GM12801 (cell line): ENCODE measurements around the gene RAD18.

Experiments
- TF ChIP-seq, protein P1 (sequence below): IDR thresholded peaks from one replicate; pipeline ENCODE4 v1.5.1; 2011; ENCODE audit warnings: control low read depth; ENCODE audit not compliant: insufficient read length; ENCODE audit errors: extremely low read depth

Gene RAD18

GRCh38 chr3:8990266-8991215, 27.3 kb upstream of the RAD18 start:
- TF ChIP-seq, protein P1, sequence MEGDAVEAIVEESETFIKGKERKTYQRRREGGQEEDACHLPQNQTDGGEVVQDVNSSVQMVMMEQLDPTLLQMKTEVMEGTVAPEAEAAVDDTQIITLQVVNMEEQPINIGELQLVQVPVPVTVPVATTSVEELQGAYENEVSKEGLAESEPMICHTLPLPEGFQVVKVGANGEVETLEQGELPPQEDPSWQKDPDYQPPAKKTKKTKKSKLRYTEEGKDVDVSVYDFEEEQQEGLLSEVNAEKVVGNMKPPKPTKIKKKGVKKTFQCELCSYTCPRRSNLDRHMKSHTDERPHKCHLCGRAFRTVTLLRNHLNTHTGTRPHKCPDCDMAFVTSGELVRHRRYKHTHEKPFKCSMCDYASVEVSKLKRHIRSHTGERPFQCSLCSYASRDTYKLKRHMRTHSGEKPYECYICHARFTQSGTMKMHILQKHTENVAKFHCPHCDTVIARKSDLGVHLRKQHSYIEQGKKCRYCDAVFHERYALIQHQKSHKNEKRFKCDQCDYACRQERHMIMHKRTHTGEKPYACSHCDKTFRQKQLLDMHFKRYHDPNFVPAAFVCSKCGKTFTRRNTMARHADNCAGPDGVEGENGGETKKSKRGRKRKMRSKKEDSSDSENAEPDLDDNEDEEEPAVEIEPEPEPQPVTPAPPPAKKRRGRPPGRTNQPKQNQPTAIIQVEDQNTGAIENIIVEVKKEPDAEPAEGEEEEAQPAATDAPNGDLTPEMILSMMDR = no peak

DNA sequence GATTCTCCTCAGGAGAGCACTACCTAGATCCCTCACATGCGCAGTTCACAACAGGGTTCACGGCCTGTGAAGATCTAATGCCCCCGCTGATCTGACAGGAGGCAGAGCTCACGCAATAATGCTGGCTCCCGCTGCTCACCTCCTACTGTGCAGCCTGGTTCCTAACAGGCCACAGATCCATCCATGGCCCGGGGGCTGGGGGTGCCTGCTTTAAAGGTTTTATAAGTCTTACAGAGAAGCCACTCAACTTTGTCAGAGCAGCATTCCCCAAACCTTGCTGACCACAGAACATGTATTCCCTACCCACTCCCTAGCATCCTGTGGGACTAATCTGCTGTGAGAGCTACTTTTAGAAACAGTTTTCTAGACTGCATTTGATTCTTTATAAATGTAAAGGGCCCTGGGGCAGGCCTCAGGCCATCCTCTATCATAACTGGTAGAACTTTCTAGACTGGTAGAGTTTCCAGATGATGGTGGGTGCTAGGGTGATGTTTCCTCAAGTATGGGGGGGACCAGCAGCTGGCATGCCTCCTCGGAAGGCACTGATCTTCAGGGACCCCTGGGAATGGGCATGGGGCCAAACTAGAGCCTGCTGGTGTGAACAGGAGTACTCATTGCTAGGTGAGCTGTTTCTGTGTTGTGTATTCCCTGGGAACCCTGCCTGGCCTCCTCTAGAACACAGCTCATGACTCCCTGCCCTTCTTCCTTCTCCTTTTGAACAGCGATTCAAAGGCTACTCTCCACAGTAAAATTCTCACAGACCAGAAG, 25.7 kb upstream of the RAD18 start:
- TF ChIP-seq, protein P1 = no peak

GRCh38 chr3:8988384-8988655, 25.0 kb upstream of the RAD18 start:
- TF ChIP-seq, protein P1 = no peak

DNA sequence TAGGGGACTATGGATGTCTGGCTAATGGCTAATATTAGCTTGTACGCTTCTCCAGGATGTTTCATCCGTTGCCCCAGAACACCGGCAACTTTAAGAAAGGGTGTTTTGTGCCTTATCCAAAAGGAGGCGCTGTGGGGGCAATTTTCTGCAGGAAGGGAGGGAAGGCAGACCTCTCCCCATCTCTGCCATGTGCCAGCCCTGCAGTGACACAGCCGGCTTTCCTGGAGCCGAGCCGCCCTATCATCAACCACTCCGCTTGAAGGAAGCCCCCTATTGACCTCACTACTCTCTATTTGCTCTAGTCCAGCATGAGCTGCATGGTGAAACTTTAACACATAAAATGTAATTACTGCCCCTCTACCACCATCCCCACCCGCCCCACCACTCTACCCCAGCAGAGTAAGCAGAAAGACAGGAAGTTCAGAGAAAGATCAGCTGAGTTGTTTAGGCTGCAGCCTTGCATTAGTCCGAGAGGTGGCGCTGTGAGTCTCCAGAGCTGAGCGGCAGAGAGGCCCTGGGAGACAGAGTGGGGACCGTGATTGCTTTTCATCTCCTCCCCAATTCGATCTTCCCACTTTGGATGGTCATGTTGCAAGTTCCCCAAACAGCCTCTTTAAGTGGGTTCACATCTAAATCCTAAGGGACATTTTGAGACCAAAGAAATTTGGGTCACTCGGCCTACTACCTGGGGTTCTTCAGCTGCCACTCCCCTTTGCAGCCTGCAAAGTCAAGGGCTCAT, 24.5 kb upstream of the RAD18 start:
- TF ChIP-seq, protein P1 = no peak

- TF ChIP-seq, protein P1 = no peak
These were observed 24.0 kb upstream of the RAD18 start for GRCh38 chr3:8987226-8987625.

- TF ChIP-seq, protein P1 = no peak
These were observed 23.5 kb upstream of the RAD18 start for GRCh38 chr3:8986741-8987140.

- TF ChIP-seq, protein P1 = no peak
These were observed 22.6 kb upstream of the RAD18 start for GRCh38 chr3:8985876-8986275.
